Inferior parietal cortex (tissue), 1 donor: Measurements from ENCODE around the gene ELMOD3.

ENCODE experiments used
- DNase-seq: peaks from one replicate; pipeline ENCODE4 v3.0.0-alpha.2; 2016; ENCODE audit errors: extremely low spot score

ELMOD3 gene

GRCh38 chr2:85440729-85441128, 86.2 kb downstream of the ELMOD3 start:
- no peak for DNase-seq
